ENCODE results near the gene PHLDB3. TPM values are rescaled to one million over a fixed set of nuclear protein-coding genes. Genes with fewer than 3 reads are reported as not detected.

PHLDB3 gene
- total RNA-seq = 23.1 and 29.4 TPM in 2 replicates

GRCh38 chr19:43504426-43505185, at the start of gene PHLDB3:
TSS of gene PHLDB3 (minus strand) at chr19:43504746. CDS start at chr19:43504118, 628 bp downstream.

GRCh38 chr19:43532962-43533545, 28.5 kb upstream of the PHLDB3 start, which contains the start of gene ZNF575:
TSS of gene ZNF575 (plus strand) at chr19:43533188. CDS start at chr19:43534423, 1,235 bp downstream.

GRCh38 chr19:43526884-43527859, 22.6 kb upstream of the PHLDB3 start, which contains the start of gene ETHE1:
TSS of gene ETHE1 (minus strand) at chr19:43527201. CDS start at chr19:43527177, 24 bp downstream.

GRCh38 chr19:43465468-43466120, 39.0 kb downstream of the PHLDB3 start, which contains the start of gene LYPD3:
TSS of gene LYPD3 (minus strand) at chr19:43465608. CDS start at chr19:43465571, 37 bp downstream.

Other genes starting within 250 kb of the PHLDB3 start
- 0.24 TPM in 1 of 2 replicates, not detected in the other for gene PSG9, start 235.2 kb downstream of the PHLDB3 start, total RNA-seq
- gene CD177, start 151.1 kb downstream of the PHLDB3 start, total RNA-seq = 0.48 TPM in 1 of 2 replicates, not detected in the other
- not detected in 2 replicates for gene TEX101, start 89.9 kb downstream of the PHLDB3 start, total RNA-seq
- 4.9 and 13.0 TPM in 2 replicates for gene LYPD3, start 39.1 kb downstream of the PHLDB3 start, total RNA-seq
- 185 and 221 TPM in 2 replicates for gene ETHE1, start 22.5 kb upstream of the PHLDB3 start, total RNA-seq
- gene ZNF575, start 28.4 kb upstream of the PHLDB3 start, total RNA-seq = not detected in 2 replicates
- gene XRCC1, start 70.8 kb upstream of the PHLDB3 start, total RNA-seq = 9.6 and 12.1 TPM in 2 replicates
- gene PINLYP, start 71.1 kb upstream of the PHLDB3 start, total RNA-seq = 0.64 and 4.1 TPM in 2 replicates
- gene IRGQ, start 91.4 kb upstream of the PHLDB3 start, total RNA-seq = 14.1 and 18.6 TPM in 2 replicates
- 10.8 and 16.2 TPM in 2 replicates for gene ZNF576, start 91.8 kb upstream of the PHLDB3 start, total RNA-seq
- gene SRRM5, start 107.3 kb upstream of the PHLDB3 start, total RNA-seq = not detected in 2 replicates
- 17.1 and 23.1 TPM in 2 replicates for gene ZNF428, start 114.9 kb upstream of the PHLDB3 start, total RNA-seq
- 9.6 and 13.3 TPM in 2 replicates for gene CADM4, start 135.1 kb upstream of the PHLDB3 start, total RNA-seq
- 28.6 and 292 TPM in 2 replicates for gene PLAUR, start 165.4 kb upstream of the PHLDB3 start, total RNA-seq
- gene IRGC, start 211.3 kb upstream of the PHLDB3 start, total RNA-seq = not detected in 2 replicates

All from tracheal epithelial cell (primary cell).